ENCODE measurements around the gene DLGAP1.
A peak's percentile ranks its signal among the peaks of the same experiment; 100 is the strongest.

The DLGAP1 gene

GRCh38 chr18:3775996-3776395 is 679.1 kb downstream of the DLGAP1 start:
- Histone ChIP-seq H3K27me3 (ENCODE audit: low read depth, low read length) (peaks cover 17% of the 10 kb centered on the region), H3K4me1 (ENCODE audit: low read length) (peaks cover 5% of the 10 kb centered on the region; the same call in 1 of the 2 replicates), H3K27ac (ENCODE audit: low read length) (no peak overlapping the region), H2AFZ (ENCODE audit: low read depth, low read length) (no peak overlapping the region), H3K36me3 (replicated peaks; ENCODE audit: low read depth, low read length) (no peaks in the 10 kb centered on the region), H3K9me3 (ENCODE audit: insufficient read depth, low read length) (no peaks in the 10 kb centered on the region), H3K4me2 (ENCODE audit: low read length) (no peak overlapping the region), H4K20me1 (ENCODE audit: insufficient read depth, low read length) (no peaks in the 10 kb centered on the region), H3K9ac (ENCODE audit: low read length) (no peak overlapping the region), H3K79me2 (ENCODE audit: low read length) (no peaks in the 10 kb centered on the region), H3K4me3 (ENCODE audit: low read length) (no peak overlapping the region)
- no peak for TF ChIP-seq EZH2phosphoT487 (IDR thresholded peaks at IDR 0.05; ENCODE audit: low read depth)
- TF ChIP-seq, protein P1, sequence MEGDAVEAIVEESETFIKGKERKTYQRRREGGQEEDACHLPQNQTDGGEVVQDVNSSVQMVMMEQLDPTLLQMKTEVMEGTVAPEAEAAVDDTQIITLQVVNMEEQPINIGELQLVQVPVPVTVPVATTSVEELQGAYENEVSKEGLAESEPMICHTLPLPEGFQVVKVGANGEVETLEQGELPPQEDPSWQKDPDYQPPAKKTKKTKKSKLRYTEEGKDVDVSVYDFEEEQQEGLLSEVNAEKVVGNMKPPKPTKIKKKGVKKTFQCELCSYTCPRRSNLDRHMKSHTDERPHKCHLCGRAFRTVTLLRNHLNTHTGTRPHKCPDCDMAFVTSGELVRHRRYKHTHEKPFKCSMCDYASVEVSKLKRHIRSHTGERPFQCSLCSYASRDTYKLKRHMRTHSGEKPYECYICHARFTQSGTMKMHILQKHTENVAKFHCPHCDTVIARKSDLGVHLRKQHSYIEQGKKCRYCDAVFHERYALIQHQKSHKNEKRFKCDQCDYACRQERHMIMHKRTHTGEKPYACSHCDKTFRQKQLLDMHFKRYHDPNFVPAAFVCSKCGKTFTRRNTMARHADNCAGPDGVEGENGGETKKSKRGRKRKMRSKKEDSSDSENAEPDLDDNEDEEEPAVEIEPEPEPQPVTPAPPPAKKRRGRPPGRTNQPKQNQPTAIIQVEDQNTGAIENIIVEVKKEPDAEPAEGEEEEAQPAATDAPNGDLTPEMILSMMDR (IDR thresholded peaks at IDR 0.05; ENCODE audit: low read depth, low read length) = no peak

DNA sequence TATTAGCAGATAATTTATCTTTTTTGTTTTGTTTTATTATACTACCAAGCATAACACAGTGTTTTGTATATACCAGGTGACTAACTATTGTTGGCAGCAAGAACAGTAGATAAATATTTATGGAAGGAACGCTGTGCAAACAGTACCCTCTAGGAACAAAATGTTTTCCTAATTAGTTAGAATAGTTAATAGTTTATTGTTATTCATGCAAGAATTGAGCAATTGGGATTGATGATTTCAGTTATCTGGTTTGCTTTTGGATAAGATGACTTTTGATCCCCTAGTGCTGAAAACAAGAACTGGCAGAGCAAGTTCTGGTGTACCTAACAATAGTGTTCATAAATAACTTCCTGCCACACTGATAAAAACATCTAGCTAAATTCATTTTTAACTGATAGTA is 681.8 kb downstream of the DLGAP1 start:
- H2AFZ ChIP-seq (ENCODE audit: low read depth, low read length) = no peak overlapping the region

DNA sequence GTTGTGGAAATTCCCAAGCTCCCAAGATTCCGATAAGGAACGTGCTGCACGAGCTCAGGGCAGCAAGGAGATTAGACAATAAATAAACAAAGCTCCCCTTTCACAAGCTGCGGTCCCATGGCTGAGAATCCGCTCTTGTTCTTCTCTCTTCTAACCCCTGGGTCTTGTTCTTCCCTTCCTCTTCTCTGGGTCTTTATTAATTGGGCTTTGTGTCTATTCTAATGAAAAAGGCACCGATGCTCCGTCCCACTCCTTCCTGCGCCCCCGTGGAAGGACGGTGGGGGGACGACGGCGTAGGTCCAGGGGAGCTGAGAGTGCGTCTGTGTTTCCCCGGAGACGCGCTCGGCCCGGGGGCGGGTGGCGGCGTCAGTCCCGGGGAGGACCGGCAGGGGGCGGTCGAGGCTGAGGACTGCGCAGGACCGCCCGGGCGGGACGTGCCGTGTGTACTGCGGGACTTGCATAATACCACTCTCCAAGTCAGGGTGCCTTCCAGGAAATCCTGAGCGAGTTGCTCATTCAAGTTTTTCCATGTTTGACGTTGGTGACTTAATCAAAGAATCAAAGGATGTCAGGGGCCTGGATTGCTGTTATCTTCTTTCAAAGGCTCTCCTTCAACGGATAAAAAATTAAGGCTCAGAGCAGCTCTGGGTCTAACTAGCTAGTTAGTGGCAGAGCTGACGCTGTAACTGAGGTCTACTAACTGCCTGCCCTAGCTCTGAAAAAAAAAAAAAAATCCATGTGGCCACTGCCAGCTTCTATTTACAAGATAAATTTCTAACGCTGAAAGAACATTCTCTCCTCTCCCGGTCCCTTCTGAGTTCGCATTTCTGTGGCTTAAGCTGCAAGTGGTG is 683.8 kb downstream of the DLGAP1 start:
- TF ChIP-seq EZH2phosphoT487 (IDR thresholded peaks at IDR 0.05; ENCODE audit: low read depth) = no peak
- TF ChIP-seq, protein P1 (IDR thresholded peaks at IDR 0.05; ENCODE audit: low read depth, low read length) = peak; percentile 84
- no peaks in the 10 kb centered on the region for H4K20me1 ChIP-seq (ENCODE audit: insufficient read depth, low read length)
- H3K79me2 ChIP-seq (ENCODE audit: low read length) = no peaks in the 10 kb centered on the region
- H2AFZ ChIP-seq (ENCODE audit: low read depth, low read length) = peak overlapping the region; percentile 75
- H3K4me1 ChIP-seq (ENCODE audit: low read length) = peaks cover 8% of the 10 kb centered on the region; the same call in 1 of the 2 replicates
- H3K36me3 ChIP-seq (replicated peaks; ENCODE audit: low read depth, low read length) = no peaks in the 10 kb centered on the region
- peaks cover 52% of the 10 kb centered on the region for H3K27me3 ChIP-seq (ENCODE audit: low read depth, low read length)
- peak overlapping the region; percentile 67 for H3K4me3 ChIP-seq (ENCODE audit: low read length)
- no peaks in the 10 kb centered on the region for H3K9me3 ChIP-seq (ENCODE audit: insufficient read depth, low read length)
- no peak overlapping the region for H3K9ac ChIP-seq (ENCODE audit: low read length)
- H3K27ac ChIP-seq (ENCODE audit: low read length) = no peak overlapping the region
- peak overlapping the region; percentile 76 for H3K4me2 ChIP-seq (ENCODE audit: low read length)

More for the DNA sequence above, 681.8 kb downstream of the DLGAP1 start:
- Histone ChIP-seq H3K9me3 (ENCODE audit: insufficient read depth, low read length) (no peaks in the 10 kb centered on the region), H3K27ac (ENCODE audit: low read length) (no peak overlapping the region), H3K36me3 (replicated peaks; ENCODE audit: low read depth, low read length) (no peaks in the 10 kb centered on the region), H3K4me3 (ENCODE audit: low read length) (no peak overlapping the region), H4K20me1 (ENCODE audit: insufficient read depth, low read length) (no peaks in the 10 kb centered on the region), H3K4me1 (ENCODE audit: low read length) (peaks cover 8% of the 10 kb centered on the region; the same call in 1 of the 2 replicates), H3K4me2 (ENCODE audit: low read length) (no peak overlapping the region), H3K79me2 (ENCODE audit: low read length) (no peaks in the 10 kb centered on the region), H3K27me3 (ENCODE audit: low read depth, low read length) (peaks cover 38% of the 10 kb centered on the region), H3K9ac (ENCODE audit: low read length) (no peak overlapping the region)
- TF ChIP-seq, protein P1 (IDR thresholded peaks at IDR 0.05; ENCODE audit: low read depth, low read length) = no peak
- no peak for TF ChIP-seq EZH2phosphoT487 (IDR thresholded peaks at IDR 0.05; ENCODE audit: low read depth)

DNA sequence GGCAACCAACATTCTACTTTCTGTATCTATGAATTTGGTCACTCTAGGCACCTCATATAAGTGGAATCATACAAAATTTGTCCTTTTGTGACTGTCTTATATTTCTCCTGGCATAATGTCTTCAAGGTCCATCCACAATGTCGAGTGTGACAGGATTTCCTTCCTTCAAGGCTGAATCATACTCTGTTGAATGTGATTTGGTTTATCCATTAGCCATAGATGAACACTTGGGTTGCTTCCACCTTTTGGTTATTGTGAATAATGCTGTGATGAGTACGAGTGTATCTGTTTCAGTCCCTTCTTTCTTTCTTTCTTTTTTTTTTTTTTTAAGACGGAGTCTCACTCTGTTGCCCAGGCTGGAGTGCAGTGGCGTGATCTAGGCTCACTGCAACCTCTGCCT is 693.8 kb downstream of the DLGAP1 start:
- no peak overlapping the region for H3K9ac ChIP-seq (ENCODE audit: low read length)
- H3K27me3 ChIP-seq (ENCODE audit: low read depth, low read length) = peaks cover 14% of the 10 kb centered on the region
- no peak overlapping the region for H2AFZ ChIP-seq (ENCODE audit: low read depth, low read length)
- H3K4me1 ChIP-seq (ENCODE audit: low read length) = no peaks in the 10 kb centered on the region
- no peaks in the 10 kb centered on the region for H3K36me3 ChIP-seq (replicated peaks; ENCODE audit: low read depth, low read length)
- H4K20me1 ChIP-seq (ENCODE audit: insufficient read depth, low read length) = no peaks in the 10 kb centered on the region
- no peaks in the 10 kb centered on the region; the same call in 1 of the 2 replicates for H3K9me3 ChIP-seq (ENCODE audit: insufficient read depth, low read length)
- no peak overlapping the region for H3K27ac ChIP-seq (ENCODE audit: low read length)
- H3K4me3 ChIP-seq (ENCODE audit: low read length) = no peak overlapping the region
- no peak for TF ChIP-seq EZH2phosphoT487 (IDR thresholded peaks at IDR 0.05; ENCODE audit: low read depth)
- TF ChIP-seq, protein P1 (IDR thresholded peaks at IDR 0.05; ENCODE audit: low read depth, low read length) = no peak
- no peak overlapping the region for H3K4me2 ChIP-seq (ENCODE audit: low read length)
- no peaks in the 10 kb centered on the region for H3K79me2 ChIP-seq (ENCODE audit: low read length)
